GM18861 (cell line): Measurements from ENCODE around the gene ADGRG4.

Experiments used
- ATAC-seq: cut with Tn5 transposase; IDR thresholded peaks from one replicate; pipeline ENCODE4 v1.9.1; 2021; ENCODE audit not compliant: unreplicated experiment

The ADGRG4 gene

DNA sequence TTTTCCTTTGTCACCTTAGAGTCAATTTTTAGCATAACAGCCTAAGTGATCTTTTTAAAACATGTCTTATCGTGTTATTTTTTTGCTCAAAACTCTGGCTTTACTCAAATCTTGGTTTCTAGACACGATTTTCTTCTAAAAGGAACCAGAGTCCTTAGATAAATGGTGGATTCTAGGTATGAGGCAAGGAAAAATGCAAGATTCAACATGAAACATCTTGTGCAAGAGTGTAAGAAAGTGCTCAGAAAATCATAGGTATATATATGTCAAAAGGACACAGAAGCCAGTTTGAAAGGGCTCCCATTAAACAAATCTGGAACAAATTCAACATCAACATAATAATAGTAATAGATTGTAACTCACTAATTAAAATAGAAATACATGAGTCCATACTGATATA lies 8.1 kb upstream of the ADGRG4 start:
- no peak for ATAC-seq

DNA sequence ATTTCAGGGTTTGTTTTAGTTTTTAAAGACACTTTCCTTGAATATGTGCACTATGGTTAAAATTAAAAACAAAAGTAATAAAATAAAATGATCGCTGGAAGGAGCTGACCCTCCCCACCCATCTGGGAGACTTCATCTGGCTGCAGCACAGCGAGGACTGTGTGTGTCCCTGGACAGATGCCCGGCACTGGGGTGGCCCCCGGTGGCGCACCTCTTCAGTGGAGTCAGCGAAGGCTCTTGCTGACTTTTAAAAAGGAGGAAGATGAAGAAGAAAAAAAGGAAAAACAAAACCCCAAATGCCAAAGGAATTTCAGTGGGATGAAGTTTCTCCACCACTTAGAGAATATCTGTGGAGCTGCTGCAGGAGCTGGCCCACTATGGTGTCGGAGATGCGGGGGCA lies 5.4 kb upstream of the ADGRG4 start:
- no peak for ATAC-seq

DNA sequence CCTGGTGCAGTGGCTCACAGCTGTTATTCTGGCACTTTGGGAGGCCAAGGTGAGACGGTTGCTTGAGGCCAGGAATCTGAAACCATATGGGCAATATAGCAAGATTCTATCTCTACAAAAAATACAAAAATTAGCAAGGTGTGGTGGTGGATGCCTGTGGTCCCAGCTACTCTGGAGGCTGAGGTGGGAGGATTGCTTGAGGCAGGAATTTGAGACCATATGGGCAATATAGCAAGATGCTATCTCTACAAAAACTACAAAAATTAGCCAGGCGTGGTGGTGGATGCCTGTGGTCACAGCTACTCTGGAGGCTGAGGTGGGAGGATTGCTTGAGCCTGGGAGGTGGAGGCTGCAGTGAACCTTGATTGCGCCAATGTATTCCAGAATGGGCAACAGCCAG lies 2.3 kb downstream of the ADGRG4 start:
- ATAC-seq = no peak

DNA sequence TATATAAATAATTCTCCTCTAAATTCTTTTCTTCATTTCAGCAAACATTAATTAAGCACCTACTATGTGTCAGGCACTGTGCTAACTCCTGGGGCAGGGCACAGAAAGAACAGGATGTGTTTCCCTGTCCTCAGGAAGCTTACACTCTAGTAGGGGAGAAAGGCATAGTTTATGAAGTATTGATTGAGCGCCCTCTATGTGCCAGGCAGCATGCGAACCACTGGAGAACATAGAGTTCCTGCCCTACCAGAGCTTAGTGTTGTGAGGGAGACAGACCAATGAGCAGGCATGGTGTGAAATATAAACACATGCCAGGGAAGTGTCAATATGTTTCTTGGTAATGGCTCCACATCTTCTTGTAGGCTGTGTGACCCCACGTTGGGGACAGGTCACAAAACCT lies 3.7 kb downstream of the ADGRG4 start:
- no peak for ATAC-seq

- no peak for ATAC-seq
Observed at GRCh38 chrX:136306182-136306581, 5.4 kb downstream of the ADGRG4 start.

DNA sequence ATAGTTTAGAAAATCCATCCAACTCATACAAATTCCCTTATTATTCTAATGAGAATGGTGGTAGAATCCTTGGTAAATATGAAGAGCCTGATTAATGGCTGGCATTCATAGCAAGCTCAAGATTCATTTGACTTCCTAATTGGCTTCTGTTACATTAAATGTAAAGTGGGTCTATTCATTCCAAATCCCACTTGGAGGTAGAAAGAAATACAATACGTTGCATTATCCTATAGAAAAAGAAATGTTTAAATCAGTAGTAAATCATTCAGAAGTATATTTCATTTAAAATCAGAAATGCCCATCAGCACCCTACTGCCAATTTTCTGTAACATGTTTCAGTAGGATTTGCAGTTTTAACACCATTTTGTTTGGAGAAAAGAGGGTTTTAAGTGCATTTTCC lies 6.7 kb downstream of the ADGRG4 start:
- no peak for ATAC-seq

GRCh38 chrX:136310411-136310810 lies 9.6 kb downstream of the ADGRG4 start:
- ATAC-seq = no peak

DNA sequence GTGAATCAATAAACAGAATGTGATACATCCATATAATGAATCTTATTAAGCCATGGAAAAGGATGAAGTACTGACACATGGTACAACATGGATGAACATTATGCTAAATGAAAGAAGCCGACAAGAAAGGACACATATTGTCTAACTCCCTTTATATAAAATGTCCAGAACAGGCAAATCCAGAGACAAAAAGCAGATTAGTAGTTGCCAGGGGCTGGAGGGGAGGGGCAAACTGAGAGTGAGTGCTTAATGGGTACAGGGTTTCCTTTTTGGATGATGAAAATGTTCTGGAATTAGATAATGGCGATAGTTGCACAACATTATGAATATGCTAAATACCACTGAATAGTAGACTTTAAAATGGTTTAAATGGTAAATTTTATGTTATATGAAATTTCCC lies 17.4 kb downstream of the ADGRG4 start:
- ATAC-seq = no peak

DNA sequence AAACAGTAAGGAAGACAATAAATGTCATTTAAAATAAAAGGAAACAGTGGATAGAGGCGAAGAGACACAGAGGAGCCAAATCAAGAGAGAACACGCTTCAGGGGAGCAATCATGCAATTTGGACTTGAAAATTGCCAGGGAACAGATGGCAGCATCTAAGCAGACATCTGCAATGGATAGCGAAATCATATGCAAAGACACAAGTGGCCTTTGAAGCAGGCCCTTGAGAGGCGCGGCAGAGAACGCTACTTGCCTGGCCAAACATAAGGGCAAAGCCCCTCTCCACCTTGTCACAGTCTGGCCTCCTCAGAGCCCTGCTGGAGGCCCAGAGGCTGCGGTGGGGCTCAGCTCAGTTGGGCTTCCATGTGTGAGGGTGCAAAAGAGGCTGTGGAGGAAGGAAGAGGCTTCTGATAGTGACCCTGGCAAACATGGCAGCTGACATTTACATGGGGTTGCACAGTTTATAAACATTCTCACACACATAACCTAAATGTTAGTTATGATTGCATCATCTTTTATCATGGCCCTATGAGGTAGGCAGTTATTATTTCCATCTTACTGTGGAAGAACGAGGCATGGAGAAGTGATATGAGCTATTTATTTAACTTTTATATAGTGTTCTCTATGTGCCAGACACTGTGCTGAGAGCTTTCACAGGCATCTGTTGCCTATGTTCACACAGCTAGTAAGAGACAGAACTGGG lies 18.3 kb downstream of the ADGRG4 start:
- no peak for ATAC-seq

DNA sequence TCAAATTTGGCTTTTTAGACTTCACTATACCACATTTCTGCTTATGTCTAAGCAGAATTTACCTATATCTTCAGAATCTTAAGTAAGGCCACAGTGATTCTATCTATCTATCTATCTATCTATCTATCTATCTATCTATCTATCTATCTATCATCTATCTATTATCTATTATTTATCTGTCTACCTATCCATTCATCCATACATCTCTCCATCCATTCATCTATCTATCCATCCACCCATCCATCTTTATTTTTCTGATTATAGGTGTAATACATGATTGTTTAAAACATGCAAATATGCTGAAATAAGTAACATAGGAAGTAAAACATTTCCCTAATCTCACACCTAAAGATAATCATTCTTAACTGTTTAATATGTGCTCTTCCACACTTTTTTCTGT lies 18.8 kb downstream of the ADGRG4 start:
- ATAC-seq = no peak

GRCh38 chrX:136321532-136321931 lies 20.8 kb downstream of the ADGRG4 start:
- ATAC-seq = no peak

GRCh38 chrX:136322064-136322463 lies 21.3 kb downstream of the ADGRG4 start:
- ATAC-seq = no peak

GRCh38 chrX:136325377-136325776 lies 24.6 kb downstream of the ADGRG4 start:
- no peak for ATAC-seq

- no peak for ATAC-seq
Observed at GRCh38 chrX:136328933-136329332, 28.2 kb downstream of the ADGRG4 start.

- no peak for ATAC-seq
Observed at GRCh38 chrX:136336623-136337022, 35.9 kb downstream of the ADGRG4 start.

DNA sequence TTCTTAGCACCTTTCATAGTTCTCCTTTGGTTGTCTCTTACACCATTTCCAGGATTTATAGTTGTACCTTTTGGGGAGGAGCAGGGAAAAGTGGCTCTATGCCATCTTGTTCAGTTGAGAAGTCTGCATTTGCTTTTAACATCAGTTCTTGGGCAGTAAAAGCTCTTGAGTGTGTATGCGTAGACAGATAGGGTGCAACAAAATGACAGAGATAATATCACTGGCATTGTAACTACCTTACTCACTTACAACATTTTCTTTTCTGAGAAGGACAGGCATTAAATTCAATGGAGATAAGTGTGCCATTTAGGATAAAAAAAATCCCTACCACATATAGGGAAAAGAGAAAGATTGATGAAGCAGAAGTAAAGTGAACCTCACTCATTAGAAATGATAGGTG lies 38.9 kb downstream of the ADGRG4 start:
- no peak for ATAC-seq

DNA sequence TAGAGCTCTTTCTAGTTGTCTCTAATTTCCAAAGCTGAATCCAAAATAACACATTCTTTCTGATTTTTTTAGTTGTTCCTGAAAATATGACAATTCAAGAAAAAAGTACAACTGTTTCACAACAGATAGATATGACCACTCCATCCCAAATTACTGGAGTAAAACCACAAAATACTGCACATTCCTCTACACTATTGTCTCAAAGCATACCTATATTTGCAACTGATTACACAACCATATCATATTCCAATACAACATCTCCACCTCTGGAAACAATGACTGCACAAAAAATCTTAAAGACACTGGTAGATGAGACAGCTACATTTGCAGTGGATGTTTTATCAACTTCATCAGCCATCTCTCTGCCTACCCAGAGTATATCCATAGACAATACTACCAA lies 43.6 kb downstream of the ADGRG4 start:
- no peak for ATAC-seq

- no peak for ATAC-seq
Observed at GRCh38 chrX:136346506-136346905, 45.7 kb downstream of the ADGRG4 start.

GRCh38 chrX:136347706-136348105 lies 46.9 kb downstream of the ADGRG4 start:
- ATAC-seq = no peak

GRCh38 chrX:136353526-136354093 lies 52.8 kb downstream of the ADGRG4 start:
- no peak for ATAC-seq

GRCh38 chrX:136354201-136354600 lies 53.4 kb downstream of the ADGRG4 start:
- no peak for ATAC-seq

GRCh38 chrX:136369377-136369776 lies 68.6 kb downstream of the ADGRG4 start:
- ATAC-seq = no peak

DNA sequence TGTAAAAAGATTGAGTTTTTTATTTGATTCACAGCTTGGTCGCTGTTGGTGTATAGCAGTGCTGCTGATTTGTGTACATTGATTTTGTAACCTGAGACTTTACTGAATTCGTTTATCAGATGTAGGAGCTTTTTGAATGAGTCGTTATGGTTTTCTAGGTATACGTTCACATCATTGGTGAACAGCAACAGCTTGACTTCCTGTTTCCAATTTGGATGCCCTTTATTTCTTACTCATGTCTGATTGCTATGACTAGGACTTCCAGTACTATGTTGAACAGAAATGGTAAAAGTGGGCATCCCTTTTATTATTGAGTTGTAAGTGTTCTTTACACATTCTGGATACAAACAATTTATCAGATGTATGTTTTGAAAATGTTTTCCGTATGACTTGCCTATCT lies 76.0 kb downstream of the ADGRG4 start:
- ATAC-seq = no peak
